ENCODE data around the gene XKR8.

The XKR8 gene

GRCh38 chr1:27959792-27960603 lies at the start of gene XKR8:
XKR8 (plus strand) TSS chr1:27959973; CDS start chr1:27960070, 97 bp downstream.
- no peak for DNase-seq

GRCh38 chr1:27912429-27912828 lies 47.3 kb upstream of the XKR8 start:
- no peak for DNase-seq

GRCh38 chr1:27915082-27915575 lies 44.6 kb upstream of the XKR8 start:
- no peak for DNase-seq

- no peak for DNase-seq
These were observed 37.5 kb upstream of the XKR8 start for GRCh38 chr1:27922272-27922671.

- DNase-seq: no peak
These were observed 31.4 kb upstream of the XKR8 start for GRCh38 chr1:27928216-27928954.

GRCh38 chr1:27931184-27931583 lies 28.6 kb upstream of the XKR8 start:
- no peak for DNase-seq

GRCh38 chr1:27931759-27932158 lies 28.0 kb upstream of the XKR8 start:
- no peak for DNase-seq

GRCh38 chr1:27934818-27935549 lies 24.8 kb upstream of the XKR8 start, which contains the start of gene SMPDL3B:
SMPDL3B (plus strand) TSS chr1:27935000; CDS start chr1:27935184, 184 bp downstream.
- DNase-seq: no peak

GRCh38 chr1:27935721-27936120 lies 24.1 kb upstream of the XKR8 start:
- no peak for DNase-seq

GRCh38 chr1:27936370-27936769 lies 23.4 kb upstream of the XKR8 start:
- DNase-seq: no peak

GRCh38 chr1:27937524-27937836 lies 22.3 kb upstream of the XKR8 start:
- DNase-seq: no peak

GRCh38 chr1:27938488-27938887 lies 21.3 kb upstream of the XKR8 start:
- no peak for DNase-seq

- DNase-seq: no peak
These were observed 19.5 kb upstream of the XKR8 start for GRCh38 chr1:27940297-27940696.

- DNase-seq: no peak
These were observed 18.8 kb upstream of the XKR8 start for GRCh38 chr1:27940870-27941560.

GRCh38 chr1:27941671-27942540 lies 17.9 kb upstream of the XKR8 start:
- no peak for DNase-seq

- no peak for DNase-seq
These were observed 14.8 kb upstream of the XKR8 start for GRCh38 chr1:27945020-27945419.

GRCh38 chr1:27949027-27949426 lies 10.7 kb upstream of the XKR8 start:
- DNase-seq: no peak

GRCh38 chr1:27951396-27951795 lies 8.4 kb upstream of the XKR8 start:
- no peak for DNase-seq

GRCh38 chr1:27952147-27952546 lies 7.6 kb upstream of the XKR8 start:
- DNase-seq: no peak

- DNase-seq: no peak
These were observed 5.6 kb upstream of the XKR8 start for GRCh38 chr1:27954186-27954585.

GRCh38 chr1:27955076-27955475 lies 4.7 kb upstream of the XKR8 start:
- no peak for DNase-seq

- DNase-seq: no peak
These were observed 3.0 kb upstream of the XKR8 start for GRCh38 chr1:27956761-27957160.
